ENCODE measurements around the gene CD1C.

GRCh38 chr1:158328426-158328825, 38.7 kb downstream of the CD1C start:
- TF ChIP-seq, protein P1, sequence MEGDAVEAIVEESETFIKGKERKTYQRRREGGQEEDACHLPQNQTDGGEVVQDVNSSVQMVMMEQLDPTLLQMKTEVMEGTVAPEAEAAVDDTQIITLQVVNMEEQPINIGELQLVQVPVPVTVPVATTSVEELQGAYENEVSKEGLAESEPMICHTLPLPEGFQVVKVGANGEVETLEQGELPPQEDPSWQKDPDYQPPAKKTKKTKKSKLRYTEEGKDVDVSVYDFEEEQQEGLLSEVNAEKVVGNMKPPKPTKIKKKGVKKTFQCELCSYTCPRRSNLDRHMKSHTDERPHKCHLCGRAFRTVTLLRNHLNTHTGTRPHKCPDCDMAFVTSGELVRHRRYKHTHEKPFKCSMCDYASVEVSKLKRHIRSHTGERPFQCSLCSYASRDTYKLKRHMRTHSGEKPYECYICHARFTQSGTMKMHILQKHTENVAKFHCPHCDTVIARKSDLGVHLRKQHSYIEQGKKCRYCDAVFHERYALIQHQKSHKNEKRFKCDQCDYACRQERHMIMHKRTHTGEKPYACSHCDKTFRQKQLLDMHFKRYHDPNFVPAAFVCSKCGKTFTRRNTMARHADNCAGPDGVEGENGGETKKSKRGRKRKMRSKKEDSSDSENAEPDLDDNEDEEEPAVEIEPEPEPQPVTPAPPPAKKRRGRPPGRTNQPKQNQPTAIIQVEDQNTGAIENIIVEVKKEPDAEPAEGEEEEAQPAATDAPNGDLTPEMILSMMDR (IDR thresholded peaks at IDR 0.05) = no peak
- no peak for TF ChIP-seq POLR2A (IDR thresholded peaks at IDR 0.05)

Measured in prostate gland (tissue), 2 donors.